ENCODE results near the gene EPHB2. TPM values are rescaled to one million over a fixed set of nuclear protein-coding genes. Genes with fewer than 3 reads are reported as not detected.

EPHB2 gene
- total and polyA plus RNA-seq, 2 of the 8 experiments (the other 6 are each of a cell fraction or from before 2014, with no cell fraction given), result 15.8 to 17.2 TPM

- Histone ChIP-seq H3K23me2 (ENCODE audit: low read depth, low read length) (peaks cover 2% of the 10 kb centered on the region; the same call in 1 of the 2 replicates), H3K36me3 (ENCODE audit: control insufficient read depth in 2 of 4, insufficient read depth in 4 of 4, low read length in 3 of 4) (no peaks in the 10 kb centered on the region), H3K56ac (replicated peaks; ENCODE audit: insufficient read length, low read depth, low read length) (no peak overlapping the region), H3K79me1 (ENCODE audit: low read depth, low read length) (0 out of 2 replicates have a peak, but pooled peaks cover 2% of the 10 kb centered on the region), H3K79me2 (ENCODE audit: control insufficient read depth in 1 of 2, insufficient read depth in 2 of 2, low read length in 2 of 2) (no peaks in the 10 kb centered on the region), H2AFZ (ENCODE audit: low read length) (no peak overlapping the region), H2BK20ac (ENCODE audit: low read length) (no peak overlapping the region), H2BK5ac (ENCODE audit: low read depth, low read length) (no peak overlapping the region), H3K27me3 (replicated peaks in 1 of 4; ENCODE audit: control insufficient read depth in 3 of 4, extremely low read depth in 1 of 4, insufficient read depth in 3 of 4, low read length in 3 of 4) (no peaks in the 10 kb centered on the region), H3K4me3 (ENCODE audit: extremely low read depth in 1 of 4, insufficient read depth in 2 of 4, low read depth in 3 of 4, low read length in 4 of 4) (no peak overlapping the region), H3K23ac (ENCODE audit: insufficient read length) (no peak overlapping the region), H2AK5ac (ENCODE audit: low read depth, low read length) (no peak overlapping the region), H3K14ac (ENCODE audit: insufficient read length) (no peak overlapping the region), H4K5ac (ENCODE audit: insufficient read length, low read depth, low read length) (no peak overlapping the region), H3K18ac (ENCODE audit: extremely low read depth, low read length) (no peak overlapping the region), H3K4me1 (replicated peaks in 1 of 4; ENCODE audit: control insufficient read depth in 3 of 4, insufficient read depth in 4 of 4, low read length in 3 of 4) (peaks cover 3 to 18% (median 11%) of the 10 kb centered on the region in 4 experiments), H2BK15ac (ENCODE audit: low read length) (no peak overlapping the region), H3K9ac (replicated peaks in 1 of 4; ENCODE audit: extremely low read depth in 1 of 4, low read depth in 3 of 4, low read length in 3 of 4) (no peak overlapping the region), H3K4me2 (ENCODE audit: insufficient read depth in 1 of 2, low read depth in 2 of 2, low read length in 2 of 2) (no peak overlapping the region), H2BK120ac (replicated peaks; ENCODE audit: low read depth, low read length) (no peak overlapping the region), H3K4ac (replicated peaks; ENCODE audit: insufficient read length, low read depth, low read length) (no peak overlapping the region), H4K8ac (ENCODE audit: extremely low read depth, insufficient read depth, low read length) (no peak overlapping the region), H4K91ac (replicated peaks; ENCODE audit: insufficient read length, low read length) (no peak overlapping the region), H4K20me1 (replicated peaks in 1 of 2; ENCODE audit: control insufficient read depth in 1 of 2, insufficient read depth in 2 of 2, low read length in 2 of 2) (no peaks in the 10 kb centered on the region), H3K9me3 (ENCODE audit: insufficient read depth in 2 of 2, low read depth in 1 of 2, low read length in 1 of 2) (no peaks in the 10 kb centered on the region), H3K27ac (ENCODE audit: low read depth, low read length) (no peak overlapping the region), H2BK12ac (ENCODE audit: low read depth, low read length) (no peak overlapping the region)
- ChIA-PET POLR2A (ENCODE audit: partially characterized antibody) (no interaction called here), CTCF (ENCODE audit: partially characterized antibody) (no interaction called here)
- DNase-seq (ENCODE audit: low read depth in 1 of 2, low spot score in 2 of 2) (no peak), FAIRE-seq (no peak)
- 80% methylated on average over 2 of the region's 2 CpGs; no CpG with 5 or more reads in 1 of the 2 experiments for WGBS, 2 experiments (ENCODE audit: extremely low coverage in 1 of 2, insufficient coverage in 1 of 2, insufficient read length in 1 of 2, insufficient replicate concordance in 2 of 2, low coverage in 1 of 2, low lambda C conversion rate in 2 of 2, missing lambda C conversion rate in 1 of 2)
- TF ChIP-seq TBP (IDR thresholded peaks at IDR 0.05; ENCODE audit: low read depth, low read length) (no peak), POLR2A (IDR thresholded peaks at IDR 0.05; ENCODE audit: control extremely low read depth in 1 of 2, low read depth in 2 of 2, low read length in 2 of 2) (no peak), BRCA1 (IDR thresholded peaks at IDR 0.05; ENCODE audit: low read depth, low read length) (no peak), USF2 (IDR thresholded peaks at IDR 0.05; ENCODE audit: low read length) (no peak), POLR2AphosphoS5 (IDR thresholded peaks at IDR 0.05; ENCODE audit: low read depth, low read length) (no peak), BACH1 (IDR thresholded peaks at IDR 0.05; ENCODE audit: low read length) (no peak), MAX (IDR thresholded peaks at IDR 0.05) (no peak), FOSL1 (IDR thresholded peaks at IDR 0.05; ENCODE audit: insufficient read depth, low read depth, low read length) (no peak), KDM1A (IDR thresholded peaks at IDR 0.05; ENCODE audit: borderline replicate concordance, low read length) (no peak), EGR1 (IDR thresholded peaks at IDR 0.05; ENCODE audit: borderline replicate concordance, low read depth, low read length) (no peak)
- TF ChIP-seq, protein P1, sequence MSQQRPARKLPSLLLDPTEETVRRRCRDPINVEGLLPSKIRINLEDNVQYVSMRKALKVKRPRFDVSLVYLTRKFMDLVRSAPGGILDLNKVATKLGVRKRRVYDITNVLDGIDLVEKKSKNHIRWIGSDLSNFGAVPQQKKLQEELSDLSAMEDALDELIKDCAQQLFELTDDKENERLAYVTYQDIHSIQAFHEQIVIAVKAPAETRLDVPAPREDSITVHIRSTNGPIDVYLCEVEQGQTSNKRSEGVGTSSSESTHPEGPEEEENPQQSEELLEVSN (IDR thresholded peaks at IDR 0.05), result no peak
Observed at GRCh38 chr1:22810378-22810777, 99.7 kb downstream of the EPHB2 start.
